Measurements from ENCODE around the gene CELF5.
"Not testable (repeated sequence)": the region's sequence is repeated elsewhere in the genome, so short reads cannot be mapped to it uniquely, and the experiment has no call there.

Gene CELF5

DNA sequence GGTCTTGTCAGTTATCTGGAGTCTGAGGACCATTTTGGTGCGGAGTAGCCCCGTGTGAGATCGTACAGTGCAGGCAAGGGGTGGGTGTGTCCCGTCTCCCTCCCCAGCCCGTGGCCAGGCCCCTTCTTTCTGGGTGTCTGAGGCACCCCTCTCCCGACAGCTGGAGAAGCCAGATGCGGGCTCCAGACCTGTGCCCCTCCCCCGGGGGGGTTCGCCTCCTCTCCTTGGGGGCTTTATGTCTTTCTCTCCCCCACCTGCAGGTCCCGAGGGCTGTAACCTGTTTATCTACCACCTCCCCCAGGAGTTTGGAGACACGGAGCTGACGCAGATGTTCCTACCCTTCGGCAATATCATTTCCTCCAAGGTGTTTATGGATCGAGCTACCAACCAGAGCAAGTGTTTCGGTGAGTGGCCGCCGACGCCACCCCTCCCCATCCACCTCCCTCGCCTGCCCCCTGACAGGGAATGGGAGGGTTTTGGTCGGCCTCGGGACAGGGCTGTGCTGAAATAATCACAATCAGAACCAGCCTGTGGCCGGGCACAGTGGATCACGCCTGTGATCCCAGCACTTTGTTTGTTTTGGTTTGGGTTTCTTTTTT, 65.6 kb downstream of the CELF5 start:
- Histone ChIP-seq H3K36me3 (no peaks in the 10 kb centered on the region), H3K27ac (no peak overlapping the region), H3K9me3 (ENCODE audit: severe bottlenecking) (peaks cover 2% of the 10 kb centered on the region), H3K27me3 (ENCODE audit: insufficient read depth, low read depth, severe bottlenecking) (no peaks in the 10 kb centered on the region), H3K4me3 (ENCODE audit: low read depth, low read length) (no peak overlapping the region)
- TF ChIP-seq, protein P1, sequence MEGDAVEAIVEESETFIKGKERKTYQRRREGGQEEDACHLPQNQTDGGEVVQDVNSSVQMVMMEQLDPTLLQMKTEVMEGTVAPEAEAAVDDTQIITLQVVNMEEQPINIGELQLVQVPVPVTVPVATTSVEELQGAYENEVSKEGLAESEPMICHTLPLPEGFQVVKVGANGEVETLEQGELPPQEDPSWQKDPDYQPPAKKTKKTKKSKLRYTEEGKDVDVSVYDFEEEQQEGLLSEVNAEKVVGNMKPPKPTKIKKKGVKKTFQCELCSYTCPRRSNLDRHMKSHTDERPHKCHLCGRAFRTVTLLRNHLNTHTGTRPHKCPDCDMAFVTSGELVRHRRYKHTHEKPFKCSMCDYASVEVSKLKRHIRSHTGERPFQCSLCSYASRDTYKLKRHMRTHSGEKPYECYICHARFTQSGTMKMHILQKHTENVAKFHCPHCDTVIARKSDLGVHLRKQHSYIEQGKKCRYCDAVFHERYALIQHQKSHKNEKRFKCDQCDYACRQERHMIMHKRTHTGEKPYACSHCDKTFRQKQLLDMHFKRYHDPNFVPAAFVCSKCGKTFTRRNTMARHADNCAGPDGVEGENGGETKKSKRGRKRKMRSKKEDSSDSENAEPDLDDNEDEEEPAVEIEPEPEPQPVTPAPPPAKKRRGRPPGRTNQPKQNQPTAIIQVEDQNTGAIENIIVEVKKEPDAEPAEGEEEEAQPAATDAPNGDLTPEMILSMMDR (IDR thresholded peaks at IDR 0.05; ENCODE audit: low read depth, low read length), result no peak
- no peak for DNase-seq

DNA sequence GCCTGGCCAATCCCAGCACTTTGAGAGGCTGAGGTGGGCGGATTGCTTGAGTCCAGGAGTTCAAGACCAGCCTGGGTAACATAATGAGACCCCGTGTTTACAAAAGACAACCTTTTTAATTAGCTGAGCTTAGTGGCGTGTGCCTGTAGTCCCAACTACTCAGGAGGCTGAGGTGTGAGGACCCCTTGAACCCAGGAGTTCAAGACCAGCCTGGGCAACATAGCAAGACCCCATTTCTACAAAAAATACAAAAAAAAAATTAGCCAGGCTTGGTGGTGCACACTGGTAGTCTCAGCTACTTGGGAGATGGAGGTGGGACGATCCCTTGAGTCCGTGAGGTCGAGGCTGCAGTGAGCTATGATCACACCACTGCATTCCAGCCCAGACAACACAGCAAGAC, 66.4 kb downstream of the CELF5 start:
- not testable (repeated sequence) for H3K27ac ChIP-seq; H3K9me3 ChIP-seq (ENCODE audit: severe bottlenecking); DNase-seq; H3K27me3 ChIP-seq (ENCODE audit: insufficient read depth, low read depth, severe bottlenecking); H3K36me3 ChIP-seq; H3K4me3 ChIP-seq (ENCODE audit: low read depth, low read length)

DNA sequence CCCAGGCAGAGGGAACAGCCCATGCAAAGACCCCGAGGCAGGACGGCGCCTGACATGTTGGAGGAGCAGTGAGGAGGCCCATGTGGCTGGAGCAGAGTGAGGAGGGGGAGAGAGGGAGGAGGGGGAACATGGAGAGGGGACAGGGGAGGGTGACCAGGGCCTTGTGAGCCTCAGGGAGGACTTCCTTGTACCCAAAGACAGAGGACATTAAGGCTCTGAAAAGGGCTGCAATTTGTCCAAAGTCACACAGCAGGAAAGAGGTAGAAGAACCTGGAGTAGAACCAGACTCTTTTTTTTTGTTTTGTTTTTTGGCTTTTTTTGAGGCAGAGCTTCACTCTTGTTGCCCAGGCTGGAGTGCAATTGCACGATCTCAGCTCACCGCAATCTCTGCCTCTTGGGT, 67.2 kb downstream of the CELF5 start:
- Histone ChIP-seq H3K27me3 (ENCODE audit: insufficient read depth, low read depth, severe bottlenecking) (no peaks in the 10 kb centered on the region), H3K9me3 (ENCODE audit: severe bottlenecking) (no peaks in the 10 kb centered on the region), H3K4me3 (ENCODE audit: low read depth, low read length) (no peak overlapping the region), H3K27ac (no peak overlapping the region), H3K36me3 (no peaks in the 10 kb centered on the region)
- DNase-seq, result no peak
- TF ChIP-seq, protein P1 (IDR thresholded peaks at IDR 0.05; ENCODE audit: low read depth, low read length), result no peak

DNA sequence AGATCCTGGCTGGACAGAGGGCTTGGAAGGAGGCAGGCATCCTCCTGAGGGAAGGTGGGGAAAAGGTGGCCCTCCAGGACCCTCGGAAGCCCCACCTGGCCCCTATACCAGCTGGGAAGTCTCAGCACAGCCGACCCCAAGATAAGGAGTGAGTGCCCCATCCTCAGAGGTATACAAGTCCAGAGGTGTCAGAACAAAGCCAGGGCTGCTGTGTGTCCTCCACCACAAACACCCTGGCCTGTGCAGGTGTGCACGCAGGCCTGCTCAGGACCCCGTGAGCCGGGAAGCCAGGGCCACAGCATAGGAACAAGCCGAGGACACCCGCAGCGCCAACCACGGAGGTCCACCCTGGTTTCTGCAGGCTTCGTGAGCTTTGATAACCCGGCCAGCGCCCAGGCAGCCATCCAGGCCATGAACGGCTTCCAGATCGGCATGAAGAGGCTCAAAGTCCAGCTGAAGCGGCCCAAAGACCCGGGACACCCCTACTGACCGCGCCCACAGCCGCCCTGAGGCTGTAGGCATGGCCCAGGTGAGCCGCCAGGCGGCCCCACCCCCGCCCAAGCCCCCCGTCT, 68.6 kb downstream of the CELF5 start:
- Histone ChIP-seq H3K9me3 (ENCODE audit: severe bottlenecking) (no peaks in the 10 kb centered on the region), H3K36me3 (no peaks in the 10 kb centered on the region), H3K4me3 (ENCODE audit: low read depth, low read length) (no peak overlapping the region), H3K27ac (no peak overlapping the region), H3K27me3 (ENCODE audit: insufficient read depth, low read depth, severe bottlenecking) (no peaks in the 10 kb centered on the region)
- TF ChIP-seq, protein P1 (IDR thresholded peaks at IDR 0.05; ENCODE audit: low read depth, low read length), result no peak
- DNase-seq, result no peak

DNA sequence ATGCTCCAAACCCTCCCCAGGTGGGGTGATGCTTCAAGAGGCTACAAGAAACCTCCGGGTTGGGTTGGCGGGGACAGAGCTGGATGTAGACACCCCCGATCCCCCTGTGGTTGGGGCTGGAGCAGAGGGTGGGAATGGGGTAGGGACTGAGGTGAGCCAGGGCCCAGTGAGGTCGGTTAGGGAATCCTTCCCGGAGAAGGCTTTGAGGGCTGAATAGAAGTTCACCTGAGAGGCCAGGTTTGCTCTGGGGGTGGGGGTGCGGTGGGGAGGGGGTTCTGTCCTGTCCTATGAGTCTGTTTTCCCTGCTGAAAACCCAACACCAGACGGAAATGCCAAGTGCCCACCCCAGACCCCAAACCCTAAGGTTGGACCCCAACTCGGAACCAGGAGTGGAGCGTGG, 69.1 kb downstream of the CELF5 start:
- Histone ChIP-seq H3K4me3 (ENCODE audit: low read depth, low read length) (no peak overlapping the region), H3K36me3 (no peaks in the 10 kb centered on the region), H3K9me3 (ENCODE audit: severe bottlenecking) (no peaks in the 10 kb centered on the region), H3K27ac (no peak overlapping the region), H3K27me3 (ENCODE audit: insufficient read depth, low read depth, severe bottlenecking) (no peaks in the 10 kb centered on the region)
- no peak for DNase-seq
- TF ChIP-seq, protein P1 (IDR thresholded peaks at IDR 0.05; ENCODE audit: low read depth, low read length), result no peak

DNA sequence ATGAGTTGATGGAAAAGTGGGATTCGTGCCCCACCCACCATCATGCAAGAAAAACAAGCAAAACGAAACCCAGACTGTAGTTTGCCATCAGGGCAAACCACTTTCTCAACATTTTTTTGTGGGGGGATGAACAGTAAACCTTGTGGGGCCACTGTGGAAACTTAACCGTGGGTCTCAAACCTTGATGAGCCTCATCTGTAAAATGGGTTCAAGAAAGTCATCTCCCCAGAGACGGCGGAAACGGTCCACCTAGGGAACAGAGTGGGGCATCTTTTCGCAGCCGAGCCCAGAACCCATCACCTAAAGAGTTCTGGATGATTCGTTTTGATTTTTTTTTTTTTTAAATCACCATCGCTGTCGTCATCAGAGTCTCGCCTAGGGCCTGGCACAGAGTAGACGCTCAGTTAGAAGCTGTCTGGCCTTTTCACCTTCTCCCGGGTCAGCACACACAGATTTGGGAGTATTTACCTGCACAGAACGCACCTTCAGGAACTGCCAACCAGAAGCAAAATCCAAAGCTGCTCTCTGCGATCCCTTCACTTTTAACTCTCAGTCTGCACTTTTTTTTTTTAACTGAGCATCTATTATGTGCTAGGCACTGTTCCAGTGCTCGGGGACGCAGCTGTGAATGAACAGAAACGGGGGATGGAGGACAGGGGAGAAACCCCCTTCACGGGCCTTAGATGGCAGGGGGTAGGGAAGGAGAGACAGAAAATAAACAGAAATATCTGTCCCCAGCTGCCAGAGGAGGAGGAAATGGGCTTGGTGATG, 69.8 kb downstream of the CELF5 start:
- H3K9me3 ChIP-seq (ENCODE audit: severe bottlenecking), result no peaks in the 10 kb centered on the region
- TF ChIP-seq, protein P1 (IDR thresholded peaks at IDR 0.05; ENCODE audit: low read depth, low read length), result no peak
- no peaks in the 10 kb centered on the region for H3K36me3 ChIP-seq
- DNase-seq, result no peak
- H3K27me3 ChIP-seq (ENCODE audit: insufficient read depth, low read depth, severe bottlenecking), result no peaks in the 10 kb centered on the region
- no peak overlapping the region for H3K27ac ChIP-seq
- H3K4me3 ChIP-seq (ENCODE audit: low read depth, low read length), result no peak overlapping the region

All from WERI-Rb-1 (cell line).